T-cell (primary cell): ENCODE data around the gene TMPRSS11B. TPM values are rescaled to one million over a fixed set of nuclear protein-coding genes. Genes with fewer than 3 reads are reported as not detected.

Experiments
- ATAC-seq, 4 experiments: fragments of 200-7000 bp in 3 of 4; fragments of 150-1000 bp in 1 of 4; cut with Tn5 transposase; replicated peaks in 1 of 4; 1 replicate in 3 of 4; 2 replicates in 1 of 4; pipeline ENCODE4 v1.10.0; 2021; ENCODE audit warnings: moderate library complexity in 3 of 4, mild to moderate bottlenecking in 2 of 4, moderate number of reproducible peaks in 1 of 4
- CTCF ChIA-PET, 2 donors: fragments of 300-600 bp; sonication (Branson Sonifier 250); formaldehyde crosslinking; loops; one replicate each; lab custom pipeline; 2022; ENCODE audit warnings: antibody characterized with exemption in 2 of 2; lab: Charles Lee
- POLR2A ChIA-PET, 2 donors: fragments of 300-600 bp; sonication (Branson Sonifier 250); formaldehyde crosslinking; loops; one replicate each; lab custom pipeline; 2022; ENCODE audit warnings: antibody characterized with exemption in 2 of 2; lab: Charles Lee
- DNase-seq, 35 experiments: peaks; one replicate each; pipeline versions ENCODE4 v3.0.0 to v3.0.0-alpha.2; 2013 to 2023
- H3K27ac ChIP-seq: one replicate; pipeline ENCODE4 v1.5.1; 2013; ENCODE audit warnings: low read length
- H3K27me3 ChIP-seq, 2 experiments: replicated peaks in 1 of 2; 1 replicate in 1 of 2; 2 replicates in 1 of 2; pipeline versions ENCODE4 v1.6.1 to v1.7.0; 2013; ENCODE audit warnings: low read length in 1 of 2, mixed read lengths in 1 of 2; ENCODE audit not compliant: control insufficient read depth in 2 of 2, insufficient read depth in 2 of 2; ENCODE audit errors: extremely low read depth in 1 of 2
- H3K36me3 ChIP-seq, 2 donors: 1 replicate in 1 of 2; 2 replicates in 1 of 2; pipeline versions ENCODE4 v1.6.1 to v1.7.0; 2013; ENCODE audit warnings: low read length in 1 of 2; ENCODE audit not compliant: control insufficient read depth in 2 of 2, insufficient read depth in 1 of 2; ENCODE audit errors: extremely low read depth in 1 of 2
- H3K4me1 ChIP-seq, 2 experiments: 1 replicate in 1 of 2; 2 replicates in 1 of 2; pipeline versions ENCODE4 v1.6.1 to v1.7.0; 2013; ENCODE audit warnings: low read length in 2 of 2, mixed read lengths in 1 of 2; ENCODE audit not compliant: insufficient read depth in 2 of 2, control insufficient read depth in 1 of 2; ENCODE audit errors: extremely low read depth in 1 of 2
- H3K4me3 ChIP-seq, 2 donors: 1 replicate in 1 of 2; 2 replicates in 1 of 2; pipeline versions ENCODE4 v1.5.1 to v1.7.0; 2013; ENCODE audit warnings: mild to moderate bottlenecking in 2 of 2, low read length in 1 of 2, moderate library complexity in 1 of 2; ENCODE audit not compliant: control insufficient read depth in 1 of 2; ENCODE audit errors: extremely low read depth in 1 of 2
- H3K9me3 ChIP-seq: 2 replicates; pipeline ENCODE4 v1.7.0; 2013
- H3K27ac Mint-ChIP-seq, 2 donors: one replicate each; pipeline ENCODE4 v1.8.0; 2020 to 2021; ENCODE audit warnings: mild to moderate bottlenecking in 2 of 2, mixed read lengths in 2 of 2
- H3K27me3 Mint-ChIP-seq, 2 donors: one replicate each; pipeline ENCODE4 v1.8.0; 2021 to 2022; ENCODE audit warnings: mixed read lengths in 2 of 2
- H3K36me3 Mint-ChIP-seq: one replicate; pipeline ENCODE4 v1.8.0; 2021; ENCODE audit warnings: mixed read lengths
- H3K4me1 Mint-ChIP-seq, 3 donors: one replicate each; pipeline ENCODE4 v1.8.0; 2020 to 2022; ENCODE audit warnings: mixed read lengths in 3 of 3, mild to moderate bottlenecking in 1 of 3
- H3K4me3 Mint-ChIP-seq, 3 donors: one replicate each; pipeline ENCODE4 v1.8.0; 2020 to 2022; ENCODE audit warnings: mild to moderate bottlenecking in 3 of 3, mixed read lengths in 3 of 3, moderate library complexity in 3 of 3
- H3K9me3 Mint-ChIP-seq, 3 donors: one replicate each; pipeline ENCODE4 v1.8.0; 2020 to 2022; ENCODE audit warnings: mixed read lengths in 3 of 3
- WGBS: methylation state at CpG from one replicate; pipeline ENCODE4 v1.1.5; 2013; ENCODE audit warnings: missing lambda C conversion rate; ENCODE audit not compliant: insufficient coverage; 5-methylcytosine and 5-hydroxymethylcytosine counted together
- total RNA-seq, 35 experiments: library from RNA in 6 of 35; stranded (reverse) in 6 of 35; fragments of 120-200 nt in 1 of 35; gene quantifications; one replicate each; pipeline versions ENCODE4 v1.2.1 to v1.2.4 and lab custom pipeline; 2013 to 2026

Gene TMPRSS11B
- total RNA-seq, 5 donors from 2014 or later (not counting 1 experiment from before 2014, with no cell fraction given): not detected

- no peaks in the 10 kb centered on the region for H3K9me3 Mint-ChIP-seq
- 60% methylated on average over 1 of the region's 2 CpGs for WGBS
- Histone ChIP-seq H3K4me1 (no peaks in the 10 kb centered on the region), H3K4me3 (no peak overlapping the region), H3K36me3 (no peaks in the 10 kb centered on the region), H3K27ac (no peak overlapping the region), H3K27me3 (peaks cover 0 to 3% of the 10 kb centered on the region in 2 experiments), H3K9me3 (no peaks in the 10 kb centered on the region)
- H3K4me3 Mint-ChIP-seq: no peak overlapping the region
- H3K27ac Mint-ChIP-seq: no peak overlapping the region
- POLR2A ChIA-PET: no interaction called here
- CTCF ChIA-PET: interaction anchor here in 1 of 2 donors (1.4 kb wide), 1 partner anchor 108 kb away, joined by 3 read pairs; no protein-coding TSS in a partner anchor
- peaks cover 1 to 5% of the 10 kb centered on the region in 2 donors for H3K27me3 Mint-ChIP-seq
- H3K4me1 Mint-ChIP-seq: peaks cover 0 to 2% (median 0%) of the 10 kb centered on the region in 3 donors
- ATAC-seq (no peak), DNase-seq (no peak)
- H3K36me3 Mint-ChIP-seq: no peaks in the 10 kb centered on the region
Measured at GRCh38 chr4:68267433-68267944, 22.0 kb upstream of the TMPRSS11B start.

GRCh38 chr4:68264875-68265565 is 19.5 kb upstream of the TMPRSS11B start:
- no peaks in the 10 kb centered on the region for H3K36me3 Mint-ChIP-seq
- ChIA-PET POLR2A (no interaction called here), CTCF (no interaction called here)
- H3K36me3 ChIP-seq: no peaks in the 10 kb centered on the region
- H3K9me3 Mint-ChIP-seq: no peaks in the 10 kb centered on the region
- no peak overlapping the region for H3K27ac ChIP-seq
- no CpG with 5 or more reads among the region's 3 CpGs for WGBS
- H3K27ac Mint-ChIP-seq: no peak overlapping the region
- H3K4me1 Mint-ChIP-seq: no peaks in the 10 kb centered on the region
- DNase-seq (no peak), ATAC-seq (no peak)
- no peaks in the 10 kb centered on the region for H3K27me3 ChIP-seq
- H3K4me1 ChIP-seq: no peaks in the 10 kb centered on the region
- no peak overlapping the region for H3K4me3 ChIP-seq
- H3K27me3 Mint-ChIP-seq: no peaks in the 10 kb centered on the region
- H3K4me3 Mint-ChIP-seq: no peak overlapping the region
- no peaks in the 10 kb centered on the region for H3K9me3 ChIP-seq

GRCh38 chr4:68259191-68259590 is 13.7 kb upstream of the TMPRSS11B start:
- DNase-seq: no peak
- Mint-ChIP-seq H3K36me3 (no peaks in the 10 kb centered on the region), H3K27me3 (peaks cover under 1% of the 10 kb centered on the region in 2 donors), H3K27ac (no peak overlapping the region), H3K9me3 (no peaks in the 10 kb centered on the region), H3K4me1 (no peaks in the 10 kb centered on the region), H3K4me3 (no peak overlapping the region)
- Histone ChIP-seq H3K4me1 (no peaks in the 10 kb centered on the region), H3K27me3 (no peaks in the 10 kb centered on the region), H3K4me3 (no peak overlapping the region), H3K9me3 (no peaks in the 10 kb centered on the region), H3K27ac (no peak overlapping the region), H3K36me3 (no peaks in the 10 kb centered on the region)
- no peak for ATAC-seq
- ChIA-PET CTCF (interaction anchor here in 1 of 2 donors (0.8 kb wide), 2 partner anchors 9 kb away, joined by 3 read pairs; no protein-coding TSS in a partner anchor), POLR2A (no interaction called here)
- no CpG with 5 or more reads among the region's 1 CpG for WGBS

- POLR2A ChIA-PET: no interaction called here
- H3K4me1 ChIP-seq: no peaks in the 10 kb centered on the region
- ATAC-seq: no peak
- H3K36me3 ChIP-seq: no peaks in the 10 kb centered on the region
- Mint-ChIP-seq H3K4me1 (no peaks in the 10 kb centered on the region), H3K36me3 (no peaks in the 10 kb centered on the region), H3K27ac (no peak overlapping the region), H3K9me3 (no peaks in the 10 kb centered on the region), H3K27me3 (peaks cover 5% of the 10 kb centered on the region in 2 donors), H3K4me3 (no peak overlapping the region)
- DNase-seq: no peak
- H3K27me3 ChIP-seq: no peaks in the 10 kb centered on the region
- H3K27ac ChIP-seq: no peak overlapping the region
- CTCF ChIA-PET: no interaction called here
- H3K4me3 ChIP-seq: no peak overlapping the region
- H3K9me3 ChIP-seq: no peaks in the 10 kb centered on the region
- WGBS: 100% methylated on average over 2 of the region's 5 CpGs
Measured at GRCh38 chr4:68257719-68258118, 12.2 kb upstream of the TMPRSS11B start.

GRCh38 chr4:68256284-68256683 is 10.8 kb upstream of the TMPRSS11B start:
- Histone ChIP-seq H3K27me3 (no peaks in the 10 kb centered on the region), H3K27ac (no peak overlapping the region), H3K4me1 (no peaks in the 10 kb centered on the region), H3K9me3 (no peaks in the 10 kb centered on the region), H3K4me3 (no peak overlapping the region), H3K36me3 (no peaks in the 10 kb centered on the region)
- ChIA-PET CTCF (interaction anchor here in 1 of 2 donors (1.0 kb wide), 1 partner anchor 32 kb away, joined by 4 read pairs; no protein-coding TSS in a partner anchor), POLR2A (interaction anchor here in 1 of 2 donors (0.8 kb wide), 1 partner anchor 15 kb away, joined by 3 read pairs; no protein-coding TSS in a partner anchor)
- 49% methylated on average over 3 of the region's 3 CpGs for WGBS
- DNase-seq: no peak
- Mint-ChIP-seq H3K4me1 (no peaks in the 10 kb centered on the region), H3K4me3 (no peak overlapping the region), H3K36me3 (no peaks in the 10 kb centered on the region), H3K27me3 (peaks cover 5% of the 10 kb centered on the region in 2 donors), H3K27ac (no peak overlapping the region), H3K9me3 (no peaks in the 10 kb centered on the region)
- no peak for ATAC-seq

- Mint-ChIP-seq H3K4me1 (no peaks in the 10 kb centered on the region), H3K27ac (no peak overlapping the region), H3K4me3 (no peak overlapping the region), H3K36me3 (no peaks in the 10 kb centered on the region), H3K27me3 (peaks cover 5% of the 10 kb centered on the region in 2 donors), H3K9me3 (no peaks in the 10 kb centered on the region)
- 50% methylated on average over 1 of the region's 4 CpGs for WGBS
- Histone ChIP-seq H3K4me1 (no peaks in the 10 kb centered on the region), H3K4me3 (no peak overlapping the region), H3K9me3 (no peaks in the 10 kb centered on the region), H3K27me3 (no peaks in the 10 kb centered on the region), H3K36me3 (no peaks in the 10 kb centered on the region), H3K27ac (no peak overlapping the region)
- POLR2A ChIA-PET: no interaction called here
- CTCF ChIA-PET: interaction anchor here in 1 of 2 donors (0.6 kb wide), 1 partner anchor 9 kb away, joined by 3 read pairs; no protein-coding TSS in a partner anchor
- ATAC-seq (no peak), DNase-seq (no peak)
Measured at GRCh38 chr4:68250151-68250930, 4.8 kb upstream of the TMPRSS11B start.
